Measurements from ENCODE around the gene RASAL2. TPM values are rescaled to one million over a fixed set of nuclear protein-coding genes. Genes with fewer than 3 reads are reported as not detected.

The RASAL2 gene
- total RNA-seq, 1 donor from 2014 or later = 44.2 TPM

DNA sequence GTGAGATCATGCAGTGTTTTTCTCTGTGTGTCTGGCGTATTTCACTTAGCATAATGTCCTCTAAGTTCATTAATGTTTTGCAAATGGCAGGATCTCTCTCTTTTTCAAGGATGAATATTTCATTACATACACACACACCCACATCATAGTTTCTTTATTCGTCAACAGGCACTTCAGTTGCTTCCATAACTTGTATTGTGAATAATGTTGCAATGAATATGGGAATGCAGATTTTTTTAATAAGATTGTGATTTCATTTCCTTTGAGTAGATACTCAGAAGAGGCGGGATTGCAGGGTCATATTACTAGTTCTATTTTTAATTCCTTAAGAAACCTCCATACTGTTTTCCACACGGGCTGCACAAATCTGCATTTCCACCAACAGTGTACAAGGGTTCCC, 268.8 kb downstream of the RASAL2 start:
- TF ChIP-seq CTCF (IDR thresholded peaks at IDR 0.05; ENCODE audit: insufficient read depth, low read depth, low read length) = no peak
- TF ChIP-seq EZH2 (IDR thresholded peaks at IDR 0.05; ENCODE audit: insufficient read depth, low read length) = no peak
- H3K4me1 ChIP-seq (ENCODE audit: insufficient read depth, low read length) = no peaks in the 10 kb centered on the region
- no peaks in the 10 kb centered on the region for H3K27me3 ChIP-seq (ENCODE audit: insufficient read depth, low read length)
- no peaks in the 10 kb centered on the region for H3K36me3 ChIP-seq (ENCODE audit: insufficient read depth, low read length)
- no peak overlapping the region for H3K4me3 ChIP-seq (ENCODE audit: insufficient read depth, low read depth, low read length)
- no peaks in the 10 kb centered on the region for H3K9me3 ChIP-seq (ENCODE audit: insufficient read depth, low read depth, low read length)
- FAIRE-seq = peak; percentile 39
- no peak overlapping the region for H2AFZ ChIP-seq (ENCODE audit: low read depth, low read length)
- no peak overlapping the region for H3K9ac ChIP-seq (ENCODE audit: low read length)
- H3K27ac ChIP-seq (ENCODE audit: low read depth, low read length) = peak overlapping the region; percentile 29
- peaks cover 9% of the 10 kb centered on the region for H3K4me1 Mint-ChIP-seq (ENCODE audit: low read depth, unreplicated experiment)
- no peaks in the 10 kb centered on the region for H3K9me3 Mint-ChIP-seq (ENCODE audit: unreplicated experiment)
- peak; percentile 69 for DNase-seq (ENCODE audit: low read depth)
- H3K27me3 Mint-ChIP-seq (ENCODE audit: low read depth, unreplicated experiment) = no peaks in the 10 kb centered on the region
- peaks cover 6% of the 10 kb centered on the region for H4K20me1 ChIP-seq (ENCODE audit: insufficient read depth, low read length)
- H3K4me3 Mint-ChIP-seq (ENCODE audit: unreplicated experiment) = no peak overlapping the region
- H3K4me2 ChIP-seq (ENCODE audit: low read length) = peak overlapping the region; percentile 60
- H3K79me2 ChIP-seq (ENCODE audit: insufficient read depth, low read length) = peaks cover 49% of the 10 kb centered on the region
- no peak overlapping the region for H3K27ac Mint-ChIP-seq (ENCODE audit: unreplicated experiment)
- H3K36me3 Mint-ChIP-seq (ENCODE audit: low read depth, unreplicated experiment) = no peaks in the 10 kb centered on the region

- peaks cover 41% of the 10 kb centered on the region for H3K79me2 ChIP-seq (ENCODE audit: insufficient read depth, low read length)
- no peaks in the 10 kb centered on the region for H3K27me3 ChIP-seq (ENCODE audit: insufficient read depth, low read length)
- no peaks in the 10 kb centered on the region for H3K9me3 Mint-ChIP-seq (ENCODE audit: unreplicated experiment)
- H3K27ac ChIP-seq (ENCODE audit: low read depth, low read length) = no peak overlapping the region
- H2AFZ ChIP-seq (ENCODE audit: low read depth, low read length) = no peak overlapping the region
- peaks cover 6% of the 10 kb centered on the region for H4K20me1 ChIP-seq (ENCODE audit: insufficient read depth, low read length)
- peaks cover 9% of the 10 kb centered on the region for H3K4me1 Mint-ChIP-seq (ENCODE audit: low read depth, unreplicated experiment)
- no peak overlapping the region for H3K27ac Mint-ChIP-seq (ENCODE audit: unreplicated experiment)
- no peaks in the 10 kb centered on the region for H3K9me3 ChIP-seq (ENCODE audit: insufficient read depth, low read depth, low read length)
- no peaks in the 10 kb centered on the region for H3K36me3 Mint-ChIP-seq (ENCODE audit: low read depth, unreplicated experiment)
- no peak overlapping the region for H3K4me3 Mint-ChIP-seq (ENCODE audit: unreplicated experiment)
- TF ChIP-seq EZH2 (IDR thresholded peaks at IDR 0.05; ENCODE audit: insufficient read depth, low read length) (no peak), CTCF (IDR thresholded peaks at IDR 0.05; ENCODE audit: insufficient read depth, low read depth, low read length) (no peak)
- H3K9ac ChIP-seq (ENCODE audit: low read length) = no peak overlapping the region
- DNase-seq (ENCODE audit: low read depth) (no peak), FAIRE-seq (no peak)
- no peaks in the 10 kb centered on the region for H3K36me3 ChIP-seq (ENCODE audit: insufficient read depth, low read length)
- no peak overlapping the region for H3K4me2 ChIP-seq (ENCODE audit: low read length)
- no peaks in the 10 kb centered on the region for H3K27me3 Mint-ChIP-seq (ENCODE audit: low read depth, unreplicated experiment)
- no peak overlapping the region for H3K4me3 ChIP-seq (ENCODE audit: insufficient read depth, low read depth, low read length)
- H3K4me1 ChIP-seq (ENCODE audit: insufficient read depth, low read length) = no peaks in the 10 kb centered on the region
Observed at GRCh38 chr1:178364782-178365181, 270.9 kb downstream of the RASAL2 start.

DNA sequence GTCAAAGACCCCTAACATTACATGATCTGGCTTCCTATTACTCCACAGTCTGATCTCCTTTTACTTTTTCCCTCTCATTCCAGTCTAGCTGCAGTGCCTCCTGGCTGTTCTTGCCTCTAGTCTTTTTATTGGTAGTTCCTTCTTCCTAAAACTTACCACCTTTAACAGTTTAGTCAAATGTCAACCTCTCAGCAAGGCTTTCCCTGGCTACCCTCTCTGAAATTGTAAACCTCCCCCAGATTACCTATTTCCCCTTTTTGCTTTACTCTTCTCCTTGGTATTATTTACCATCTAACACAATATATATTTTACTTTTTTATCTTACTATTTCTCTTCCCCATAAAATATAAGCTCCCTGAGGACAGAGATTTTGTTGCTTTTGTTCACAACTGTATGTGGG, 273.2 kb downstream of the RASAL2 start:
- Histone ChIP-seq H3K36me3 (ENCODE audit: insufficient read depth, low read length) (no peaks in the 10 kb centered on the region), H3K27me3 (ENCODE audit: insufficient read depth, low read length) (no peaks in the 10 kb centered on the region), H3K4me3 (ENCODE audit: insufficient read depth, low read depth, low read length) (no peak overlapping the region), H3K27ac (ENCODE audit: low read depth, low read length) (no peak overlapping the region), H3K4me2 (ENCODE audit: low read length) (no peak overlapping the region), H3K4me1 (ENCODE audit: insufficient read depth, low read length) (peaks cover 11% of the 10 kb centered on the region), H3K9ac (ENCODE audit: low read length) (no peak overlapping the region), H3K9me3 (ENCODE audit: insufficient read depth, low read depth, low read length) (no peaks in the 10 kb centered on the region), H3K79me2 (ENCODE audit: insufficient read depth, low read length) (peaks cover 23% of the 10 kb centered on the region), H4K20me1 (ENCODE audit: insufficient read depth, low read length) (no peaks in the 10 kb centered on the region), H2AFZ (ENCODE audit: low read depth, low read length) (no peak overlapping the region)
- Mint-ChIP-seq H3K27ac (ENCODE audit: unreplicated experiment) (no peak overlapping the region), H3K4me3 (ENCODE audit: unreplicated experiment) (no peak overlapping the region), H3K36me3 (ENCODE audit: low read depth, unreplicated experiment) (no peaks in the 10 kb centered on the region), H3K27me3 (ENCODE audit: low read depth, unreplicated experiment) (no peaks in the 10 kb centered on the region), H3K9me3 (ENCODE audit: unreplicated experiment) (no peaks in the 10 kb centered on the region), H3K4me1 (ENCODE audit: low read depth, unreplicated experiment) (peaks cover 2% of the 10 kb centered on the region)
- DNase-seq (ENCODE audit: low read depth) = no peak
- FAIRE-seq = no peak
- no peak for TF ChIP-seq EZH2 (IDR thresholded peaks at IDR 0.05; ENCODE audit: insufficient read depth, low read length)
- no peak for TF ChIP-seq CTCF (IDR thresholded peaks at IDR 0.05; ENCODE audit: insufficient read depth, low read depth, low read length)
